Renal cortex interstitium (tissue), 15 donors: ENCODE measurements around the gene GPX6. TPM values are rescaled to one million over a fixed set of nuclear protein-coding genes. Genes with fewer than 3 reads are reported as not detected.
"Not testable (repeated sequence)": the region's sequence is repeated elsewhere in the genome, so short reads cannot be mapped to it uniquely, and the experiment has no call there.

Experiments
- DNase-seq, 11 donors: peaks; one replicate each; pipeline ENCODE4 v3.0.0-alpha.2; 2013; ENCODE audit warnings: low read depth in 9 of 11, low spot score in 4 of 11; ENCODE audit errors: extremely low read depth in 1 of 11
- long read RNA-seq, 16 experiments: transcript quantifications; one replicate each; lab custom pipeline, GENCODE V29; 2026
- polyA plus RNA-seq, 3 donors: library from polyadenylated mRNA; unstranded; fragments of 120-200 nt; gene quantifications; one replicate each; pipeline ENCODE4 v1.2.1, GENCODE V29; 2013; ENCODE audit not compliant: insufficient read length in 3 of 3

The GPX6 gene
- not detected for polyA plus RNA-seq
- long read RNA-seq, donor 1: 0 reads
- long read RNA-seq, donor 2: 0 reads
- long read RNA-seq, donor 3: 0 reads
- long read RNA-seq, donor 4: 0 reads
- long read RNA-seq, donor 5: 0 reads
- long read RNA-seq, donor 6: 0 reads
- long read RNA-seq, donor 7: 0 reads
- long read RNA-seq, donor 8: 0 reads
- long read RNA-seq, donor 9: 0 reads
- long read RNA-seq, donor 10: 0 reads
- long read RNA-seq, donor 11: 0 reads
- long read RNA-seq, donor 12: 0 reads
- long read RNA-seq, donor 13: 0 reads
- long read RNA-seq, donor 14: 0 reads
- long read RNA-seq, donor 15: 0 reads
- long read RNA-seq, donor 16: 0 reads

GRCh38 chr6:28515676-28516075, at the start of gene GPX6:
GPX6 (minus strand) TSS chr6:28515793; CDS start chr6:28515743, 50 bp downstream.
- no peak for DNase-seq

- DNase-seq: no peak
Observed at GRCh38 chr6:28563430-28564095, 48.0 kb upstream of the GPX6 start.

DNA sequence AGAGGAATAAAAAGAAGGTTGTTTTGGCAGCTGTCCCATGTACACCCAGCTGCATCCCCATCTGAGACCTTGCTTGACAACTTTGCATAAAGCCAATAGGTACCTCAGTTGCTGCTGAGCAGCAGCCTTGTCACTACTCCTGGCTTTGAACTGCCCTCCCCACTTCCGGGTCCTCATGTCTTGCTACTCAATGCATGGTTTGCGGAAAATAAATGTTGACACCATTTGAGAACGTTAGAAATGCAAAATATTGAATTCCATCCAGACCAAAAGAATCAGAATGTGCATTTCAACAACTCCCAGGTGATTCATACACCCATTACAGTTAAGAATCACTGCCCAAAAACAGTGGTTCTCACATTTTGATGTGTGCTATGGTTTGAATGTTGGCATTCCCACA, 43.0 kb upstream of the GPX6 start:
- no peak for DNase-seq

DNA sequence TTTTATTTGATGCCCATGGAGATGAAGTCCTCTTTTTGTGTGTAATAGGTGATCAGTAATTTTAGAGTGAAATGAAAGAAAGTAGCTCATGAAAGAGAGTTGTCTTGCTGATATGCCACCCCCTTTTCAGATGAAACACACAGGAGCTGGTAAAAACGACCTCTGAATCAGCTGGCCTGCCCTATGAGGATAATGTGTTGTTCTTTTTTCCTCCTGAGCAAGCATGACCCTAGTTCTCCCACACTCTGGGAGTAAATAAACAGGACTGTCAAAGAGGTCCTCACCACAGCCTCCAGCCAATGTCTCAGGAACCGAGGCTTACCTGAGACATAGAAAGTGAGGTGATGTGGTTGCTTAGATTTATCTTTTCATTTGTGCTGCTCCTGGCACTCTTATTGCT, 39.5 kb upstream of the GPX6 start:
- no peak for DNase-seq

GRCh38 chr6:28553986-28554881, 38.6 kb upstream of the GPX6 start:
- peak in 1 of 11 donors; percentile 18 for DNase-seq

GRCh38 chr6:28553384-28553985, 37.9 kb upstream of the GPX6 start:
- no peak for DNase-seq

- DNase-seq: no peak
Observed at GRCh38 chr6:28551891-28552666, 36.5 kb upstream of the GPX6 start.

- DNase-seq: not testable (repeated sequence)
Observed at GRCh38 chr6:28547003-28547402, 31.4 kb upstream of the GPX6 start.

- DNase-seq: no peak
Observed at GRCh38 chr6:28545955-28546354, 30.4 kb upstream of the GPX6 start.

DNA sequence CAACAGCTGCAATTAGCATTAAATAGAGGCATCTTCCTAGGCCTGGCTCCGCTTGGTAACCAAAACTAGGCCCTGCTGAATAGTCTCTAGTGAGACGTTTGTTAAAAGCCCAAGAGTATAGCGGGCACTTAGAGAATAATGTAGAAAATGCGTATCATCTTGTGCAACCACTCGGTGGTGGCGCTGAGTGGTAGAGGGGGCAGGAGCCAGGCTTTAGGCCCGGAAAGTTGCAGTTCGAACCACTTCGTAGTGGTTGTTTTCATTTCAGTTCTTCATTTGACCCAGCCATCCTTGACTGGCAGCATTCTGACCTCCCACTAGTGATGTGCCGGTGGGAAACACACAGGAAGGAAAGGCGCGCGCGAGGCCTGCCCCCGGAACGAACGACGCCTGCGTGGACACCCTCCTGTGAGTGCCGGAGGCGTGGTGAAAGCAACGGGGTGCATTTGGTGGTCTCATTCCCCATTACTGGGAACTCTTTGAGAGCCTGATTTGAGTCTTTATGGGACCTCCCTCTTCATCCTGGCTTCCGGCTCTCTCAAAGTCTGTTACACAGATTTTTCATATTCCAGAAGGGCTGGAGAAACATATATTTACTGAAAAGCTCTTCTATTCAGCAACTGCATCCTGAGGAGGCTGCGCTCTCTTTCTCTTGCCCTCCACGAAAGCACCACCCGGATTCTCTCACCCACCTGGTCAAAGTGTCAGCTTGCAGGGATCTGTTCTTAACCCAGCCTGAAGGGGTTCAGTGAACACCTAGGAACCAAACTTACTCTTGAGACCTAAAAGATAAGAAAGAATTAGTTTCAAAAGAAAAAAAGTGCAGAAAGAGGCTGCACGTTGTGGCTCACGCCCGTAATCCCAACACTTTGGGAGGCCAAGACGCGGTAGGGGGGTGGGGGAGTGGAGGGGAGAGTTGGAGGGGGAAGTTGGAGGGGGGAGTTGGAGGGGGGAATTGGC, 28.3 kb upstream of the GPX6 start:
- DNase-seq: peak in 2 of 11 donors; percentile 24 to 37

GRCh38 chr6:28542440-28543296, 27.1 kb upstream of the GPX6 start:
- peak in 5 of 11 donors; percentile 50 to 73 (median 53) for DNase-seq

DNA sequence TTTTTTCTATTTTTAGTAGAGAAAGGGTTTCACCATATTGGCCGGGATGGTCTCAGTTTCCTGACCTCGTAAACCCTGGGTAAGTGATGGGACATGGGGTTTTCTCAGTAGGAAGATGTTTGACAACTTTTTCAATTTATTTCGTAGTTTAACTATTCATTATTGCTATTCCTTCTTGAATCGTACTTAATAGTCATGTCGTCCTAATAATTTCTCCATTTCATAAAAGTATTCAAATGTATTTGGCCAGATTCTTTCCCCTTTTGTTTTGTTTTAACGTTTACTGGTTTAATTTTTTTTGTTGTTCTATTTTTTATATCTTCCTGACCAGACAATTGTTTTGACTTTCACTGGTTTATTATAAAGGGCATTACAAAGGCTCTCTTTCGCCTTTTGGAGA, 26.4 kb upstream of the GPX6 start:
- DNase-seq: no peak

GRCh38 chr6:28537509-28538140, 22.0 kb upstream of the GPX6 start:
- DNase-seq: peak in 1 of 11 donors; percentile 7

DNA sequence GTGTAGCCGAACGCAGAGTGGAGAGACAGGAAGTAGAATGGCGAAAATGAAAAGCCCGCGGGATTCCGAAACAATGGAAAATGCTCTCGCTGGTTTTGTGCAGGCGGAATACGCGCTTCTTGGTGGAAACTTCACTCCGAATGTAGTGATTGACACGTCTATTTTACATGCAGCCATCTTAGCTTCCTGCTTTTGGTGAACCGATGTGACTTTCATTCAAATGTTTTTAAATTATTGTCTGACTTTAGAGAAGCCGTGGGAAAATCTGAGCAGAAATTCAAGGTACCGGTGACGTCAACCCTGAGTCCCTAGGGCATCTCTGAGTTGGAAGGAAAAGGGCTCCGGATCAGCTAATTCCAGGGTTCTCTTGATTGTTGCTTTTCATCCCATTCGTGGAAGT, 21.5 kb upstream of the GPX6 start:
- DNase-seq: peak in 1 of 11 donors; percentile 19

DNA sequence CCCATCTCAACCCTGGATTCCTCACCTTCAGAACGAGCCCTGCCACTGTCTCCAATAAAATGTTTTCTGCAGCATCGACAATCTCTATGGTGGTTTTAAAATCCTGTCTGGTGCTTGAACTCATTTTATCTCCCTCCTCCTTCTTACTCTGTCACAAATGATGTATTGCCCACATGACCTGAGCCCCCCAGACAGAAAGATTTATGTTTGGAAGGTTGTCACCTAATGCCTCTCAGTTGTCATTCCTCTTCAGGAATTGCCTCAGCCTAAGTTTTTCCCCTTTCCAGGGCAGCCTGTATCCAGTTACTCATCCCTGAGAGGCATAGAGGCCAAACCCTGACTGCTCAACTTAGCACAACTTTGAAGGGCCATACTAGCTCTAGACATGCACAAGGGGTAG, 19.3 kb upstream of the GPX6 start:
- DNase-seq: peak in 1 of 11 donors; percentile 11

DNA sequence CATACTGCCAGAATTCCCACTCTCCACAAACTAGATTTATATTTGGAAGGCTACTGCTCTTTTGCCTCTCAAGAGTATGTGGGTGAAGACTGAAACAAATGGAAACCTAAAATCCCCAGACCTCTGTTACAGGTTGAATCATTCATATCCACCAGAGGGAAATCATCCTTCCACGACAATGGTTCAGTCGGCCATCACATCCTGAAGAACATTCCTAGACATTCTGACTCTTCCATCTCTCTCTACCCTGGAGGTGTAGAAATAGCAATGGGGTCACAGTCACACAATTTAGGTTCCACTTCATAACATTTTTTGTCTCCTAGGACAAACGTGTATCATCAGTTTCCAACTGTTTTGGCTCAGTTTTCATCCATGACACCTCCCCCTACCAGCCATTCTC, 18.7 kb upstream of the GPX6 start:
- no peak for DNase-seq
